Epithelial cell of proximal tubule (primary cell): ENCODE measurements around the gene ZNF281. TPM values are rescaled to one million over a fixed set of nuclear protein-coding genes. Genes with fewer than 3 reads are reported as not detected.
"Not testable (repeated sequence)": the region's sequence is repeated elsewhere in the genome, so short reads cannot be mapped to it uniquely, and the experiment has no call there.

ENCODE experiments used
- DNase-seq: peaks from one replicate; pipeline ENCODE4 v3.0.0-alpha.2; 2011; ENCODE audit warnings: low read depth
- H3K4me3 ChIP-seq: 2 replicates; pipeline ENCODE4 v1.5.1; 2011; ENCODE audit warnings: low read depth, mild to moderate bottlenecking, low read length
- total RNA-seq: library from RNA; depleted of rRNA; stranded (reverse); fragments of >200 nt; gene quantifications from 2 replicates; pipeline ENCODE4 v1.2.3, GENCODE V29; 2015
- TF ChIP-seq, protein P1 (sequence below): conservative IDR thresholded peaks from 2 replicates; pipeline ENCODE4 v1.5.1; 2012; ENCODE audit warnings: low read depth, mild to moderate bottlenecking, low read length

The ZNF281 gene
- total RNA-seq, 1 donor from 2014 or later: 17.4 TPM

DNA sequence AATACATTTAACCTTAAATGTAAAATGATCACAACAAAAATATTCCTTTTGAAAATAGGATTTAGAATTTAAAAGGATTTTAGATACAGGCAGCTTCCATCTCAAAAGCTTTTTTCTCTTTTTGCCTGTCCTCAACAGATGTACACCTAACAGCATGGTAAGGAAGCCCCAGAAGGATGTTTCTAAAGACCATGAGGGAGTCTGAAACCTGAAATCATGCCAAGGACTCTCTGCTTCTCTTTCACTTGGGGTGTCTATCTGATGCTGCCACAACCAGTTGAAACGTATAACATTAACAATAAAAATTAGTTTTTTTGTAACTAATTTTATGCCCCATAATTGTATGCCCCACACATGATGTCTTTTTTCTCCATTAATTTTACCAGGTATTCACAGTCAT, 5.4 kb upstream of the ZNF281 start:
- no peak overlapping the region for H3K4me3 ChIP-seq

DNA sequence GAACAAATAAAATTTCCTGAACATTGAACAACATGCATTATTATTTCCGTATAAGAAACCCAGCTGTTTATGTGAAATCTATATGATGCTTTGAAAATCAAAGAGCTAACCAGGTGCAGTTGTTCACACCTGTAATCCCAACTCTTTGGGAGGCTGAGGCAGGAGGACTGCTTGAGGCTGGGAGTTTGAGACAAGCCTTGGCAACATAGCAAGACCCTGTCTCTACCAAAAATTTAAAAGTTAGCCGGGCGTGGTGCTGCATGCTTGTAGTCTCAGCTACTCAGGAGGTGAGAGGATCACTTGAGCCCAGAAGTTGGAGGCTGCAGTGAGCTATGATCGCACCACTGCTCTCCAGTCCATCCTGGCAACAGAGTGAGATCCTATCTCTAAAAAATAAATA, 4.8 kb upstream of the ZNF281 start:
- DNase-seq: no peak
- TF ChIP-seq, protein P1, sequence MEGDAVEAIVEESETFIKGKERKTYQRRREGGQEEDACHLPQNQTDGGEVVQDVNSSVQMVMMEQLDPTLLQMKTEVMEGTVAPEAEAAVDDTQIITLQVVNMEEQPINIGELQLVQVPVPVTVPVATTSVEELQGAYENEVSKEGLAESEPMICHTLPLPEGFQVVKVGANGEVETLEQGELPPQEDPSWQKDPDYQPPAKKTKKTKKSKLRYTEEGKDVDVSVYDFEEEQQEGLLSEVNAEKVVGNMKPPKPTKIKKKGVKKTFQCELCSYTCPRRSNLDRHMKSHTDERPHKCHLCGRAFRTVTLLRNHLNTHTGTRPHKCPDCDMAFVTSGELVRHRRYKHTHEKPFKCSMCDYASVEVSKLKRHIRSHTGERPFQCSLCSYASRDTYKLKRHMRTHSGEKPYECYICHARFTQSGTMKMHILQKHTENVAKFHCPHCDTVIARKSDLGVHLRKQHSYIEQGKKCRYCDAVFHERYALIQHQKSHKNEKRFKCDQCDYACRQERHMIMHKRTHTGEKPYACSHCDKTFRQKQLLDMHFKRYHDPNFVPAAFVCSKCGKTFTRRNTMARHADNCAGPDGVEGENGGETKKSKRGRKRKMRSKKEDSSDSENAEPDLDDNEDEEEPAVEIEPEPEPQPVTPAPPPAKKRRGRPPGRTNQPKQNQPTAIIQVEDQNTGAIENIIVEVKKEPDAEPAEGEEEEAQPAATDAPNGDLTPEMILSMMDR: no peak

More for the DNA sequence above, 5.4 kb upstream of the ZNF281 start:
- no peak for DNase-seq
- TF ChIP-seq, protein P1: no peak

DNA sequence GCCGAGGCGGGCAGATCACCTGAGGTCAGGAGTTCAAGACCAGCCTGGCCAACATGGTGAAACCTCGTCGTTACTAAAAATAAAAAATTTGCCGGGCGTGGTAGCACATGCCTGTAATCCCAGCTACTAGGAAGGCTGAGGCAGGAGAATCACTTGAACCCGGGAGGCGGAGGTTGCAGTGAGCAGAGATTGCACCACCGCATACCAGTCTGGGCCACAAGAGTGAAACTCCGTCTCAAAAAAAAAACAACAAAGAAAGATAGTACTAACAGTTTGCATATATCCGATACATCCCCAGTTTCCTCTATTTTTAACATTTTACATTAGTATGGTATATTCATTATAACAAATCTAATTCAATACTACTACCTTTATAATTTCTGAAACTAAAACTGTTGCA, 3.9 kb upstream of the ZNF281 start:
- H3K4me3 ChIP-seq, DNase-seq: not testable (repeated sequence)

More for the DNA sequence above, 4.8 kb upstream of the ZNF281 start:
- H3K4me3 ChIP-seq: no peak overlapping the region

DNA sequence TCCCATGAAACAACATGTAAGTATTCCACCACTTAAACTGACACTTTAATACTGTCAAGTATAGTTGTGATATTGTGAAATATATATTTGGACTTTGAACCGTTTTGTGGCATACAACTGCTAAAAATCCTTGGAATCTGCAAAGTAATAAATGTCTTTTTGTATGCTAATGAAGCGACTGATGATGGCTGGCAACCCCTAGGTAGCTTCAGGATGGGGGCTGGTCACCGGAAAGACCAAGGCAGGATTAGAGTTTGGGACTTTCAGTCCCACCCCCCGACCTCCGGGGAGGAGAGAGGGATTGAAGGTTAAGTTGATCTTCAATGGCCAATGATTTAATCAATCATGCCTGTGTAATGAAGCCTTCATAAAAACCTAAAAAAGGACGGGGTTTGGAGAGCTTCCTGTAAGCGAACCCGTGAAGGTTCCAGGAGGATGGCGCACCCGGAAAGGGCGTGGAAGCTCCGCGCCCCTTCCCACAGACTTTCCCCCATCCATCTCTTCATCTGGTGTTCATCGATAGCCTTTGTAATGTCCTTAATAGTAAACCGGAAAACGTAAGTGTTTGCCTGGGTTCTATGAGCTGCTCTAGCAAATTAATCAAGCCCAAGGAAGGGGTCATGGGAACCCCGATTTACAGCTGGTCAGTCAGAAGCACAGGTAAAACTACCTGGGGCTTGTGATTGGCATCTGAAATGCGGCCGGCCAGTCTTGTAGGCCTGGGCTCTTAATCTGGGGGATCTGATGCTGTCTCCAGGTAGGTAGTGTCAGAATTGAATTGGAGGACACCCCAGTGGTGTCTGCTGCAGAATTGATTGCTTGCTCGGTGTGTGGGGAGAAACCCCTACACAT, 1.8 kb upstream of the ZNF281 start:
- TF ChIP-seq, protein P1: no peak
- H3K4me3 ChIP-seq: no peak overlapping the region
- no peak for DNase-seq

DNA sequence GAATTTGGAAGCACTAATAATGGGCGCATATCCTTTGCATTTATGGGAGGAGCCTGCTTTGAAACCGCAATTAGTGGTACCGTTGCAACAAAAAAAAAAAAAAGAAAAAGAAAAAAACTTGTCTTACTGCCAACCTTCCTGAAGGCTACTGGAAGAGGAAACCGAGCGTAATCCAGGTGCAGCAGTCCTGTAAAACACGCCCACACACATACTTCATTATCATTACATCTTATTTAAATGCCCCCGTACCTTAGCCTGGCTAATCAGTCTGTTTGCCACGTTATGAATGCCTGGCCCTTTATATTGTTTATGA, 686 bp upstream of the ZNF281 start:
- TF ChIP-seq, protein P1: no peak
- no peak for DNase-seq
- H3K4me3 ChIP-seq: peak overlapping the region; percentile 91

DNA sequence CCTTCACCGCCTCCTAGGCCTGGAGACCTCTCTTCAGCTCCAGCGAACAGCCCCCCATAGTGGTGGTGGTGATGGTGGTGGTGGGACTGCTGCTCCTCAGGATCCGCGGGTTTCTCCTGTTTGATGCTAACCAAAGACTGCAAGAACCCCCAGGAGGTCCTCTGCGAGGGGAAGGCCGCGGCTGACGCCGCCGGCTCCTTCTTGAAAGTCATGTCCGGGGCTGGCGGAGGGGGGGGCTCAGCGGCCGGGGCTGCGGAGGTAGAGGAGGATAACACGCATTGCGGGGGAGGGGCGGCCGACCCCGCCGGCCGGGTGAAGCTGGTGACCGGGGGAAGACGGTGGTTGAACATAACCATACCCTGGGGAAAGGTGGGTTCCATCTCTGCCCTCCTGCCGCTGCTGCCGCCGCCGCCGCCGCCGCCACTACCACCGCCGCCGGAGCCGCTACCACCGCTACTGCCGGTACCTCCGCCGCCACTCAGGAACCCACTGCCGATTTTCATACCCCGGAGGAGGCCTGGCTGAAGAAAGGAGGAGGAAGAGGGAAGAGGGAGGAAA, 554 bp downstream of the ZNF281 start:
- DNase-seq: no peak
- TF ChIP-seq, protein P1: no peak
- H3K4me3 ChIP-seq: peak overlapping the region; percentile 91

DNA sequence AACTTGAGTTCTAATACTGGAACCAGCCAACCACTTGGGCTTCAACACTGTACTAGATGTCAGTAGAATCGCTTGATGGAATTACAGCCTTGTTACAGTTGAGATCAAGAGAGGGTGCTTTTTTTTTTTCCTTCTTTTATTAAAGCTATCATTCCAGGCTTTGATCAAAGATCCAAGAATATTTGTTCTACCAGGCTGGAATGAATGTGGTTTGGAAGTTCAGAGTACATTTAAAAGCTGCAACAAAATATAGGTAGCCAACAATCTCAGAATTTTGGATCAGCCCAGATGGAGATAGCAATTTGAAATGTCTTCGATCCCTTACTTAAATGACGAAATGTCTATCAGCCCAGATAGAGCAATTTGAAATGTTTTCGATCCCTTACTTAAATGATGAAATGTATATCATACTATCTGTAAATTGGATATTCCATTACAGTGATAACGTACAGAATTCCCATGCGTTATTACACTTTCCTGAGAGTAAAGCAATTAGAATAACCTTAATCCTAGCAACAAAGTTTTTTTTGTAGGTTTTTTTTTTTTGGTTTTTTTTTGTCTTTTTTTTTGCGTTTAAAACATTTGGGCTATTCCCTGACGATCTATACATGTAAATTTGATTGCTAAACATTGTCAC, 3.6 kb downstream of the ZNF281 start:
- DNase-seq: no peak
- H3K4me3 ChIP-seq: peak overlapping the region; percentile 19

More for the DNA sequence above, 3.6 kb downstream of the ZNF281 start:
- TF ChIP-seq, protein P1: no peak
